Lung (tissue), 12 donors: ENCODE results near the gene HMGA1. TPM values are rescaled to one million over a fixed set of nuclear protein-coding genes. Genes with fewer than 3 reads are reported as not detected.

Experiments
- ATAC-seq: fragments of 200-7000 bp; cut with Tn5 transposase; one replicate; pipeline ENCODE4 v1.9.1; 2020; ENCODE audit warnings: moderate number of reproducible peaks; ENCODE audit not compliant: insufficient read depth, low FRiP score
- DNase-seq, 3 donors: peaks; one replicate each; pipeline ENCODE4 v3.0.0-alpha.2; 2013 to 2017
- H3K27ac ChIP-seq, 2 donors: one replicate each; pipeline ENCODE4 v1.5.1; 2013; ENCODE audit warnings: mild to moderate bottlenecking in 2 of 2, moderate library complexity in 2 of 2, control low read depth in 1 of 2, inconsistent platforms in 1 of 2, low read depth in 1 of 2, low read length in 1 of 2
- H3K27me3 ChIP-seq, 3 donors: one replicate each; pipeline ENCODE4 v1.5.1; 2013; ENCODE audit warnings: low read length in 2 of 3; ENCODE audit not compliant: control insufficient read depth in 3 of 3, insufficient read depth in 3 of 3
- H3K36me3 ChIP-seq, 4 donors: one replicate each; pipeline ENCODE4 v1.5.1; 2013; ENCODE audit warnings: low read length in 4 of 4, mild to moderate bottlenecking in 1 of 4, moderate library complexity in 1 of 4; ENCODE audit not compliant: control insufficient read depth in 4 of 4, insufficient read depth in 4 of 4
- H3K4me1 ChIP-seq, 5 donors: one replicate each; pipeline ENCODE4 v1.5.1; 2013; ENCODE audit warnings: low read length in 5 of 5, mild to moderate bottlenecking in 2 of 5, moderate library complexity in 1 of 5; ENCODE audit not compliant: control insufficient read depth in 5 of 5, insufficient read depth in 5 of 5
- H3K4me3 ChIP-seq: one replicate; pipeline ENCODE4 v1.5.1; 2013; ENCODE audit warnings: mild to moderate bottlenecking, control low read depth, moderate library complexity
- H3K9ac ChIP-seq, 2 donors: one replicate each; pipeline ENCODE4 v1.5.1; 2013; ENCODE audit warnings: low read length in 2 of 2, control low read depth in 1 of 2; ENCODE audit not compliant: insufficient read depth in 1 of 2
- H3K9me3 ChIP-seq, 4 donors: one replicate each; pipeline ENCODE4 v1.5.1; 2013; ENCODE audit warnings: low read length in 3 of 4, mild to moderate bottlenecking in 1 of 4, moderate library complexity in 1 of 4; ENCODE audit not compliant: control insufficient read depth in 4 of 4, insufficient read depth in 3 of 4
- WGBS, 2 donors: extraction: QIAGEN DNeasy Blood & Tissue Kit; methylation state at CpG; one replicate each; pipeline ENCODE4 v1.1.7; 2013; 5-methylcytosine and 5-hydroxymethylcytosine counted together
- polyA plus RNA-seq, 2 donors: library from polyadenylated mRNA; stranded (reverse); fragments of 200-250 nt; gene quantifications; one replicate each; pipeline ENCODE4 v1.2.1, GENCODE V29; 2013
- total RNA-seq, 2 donors: library from RNA; depleted of rRNA in 1 of 2; stranded (reverse); fragments of >200 nt in 1 of 2; gene quantifications; one replicate each; pipeline ENCODE4 v1.2.1, GENCODE V29; 2014 to 2021
- TF ChIP-seq, protein P1 (sequence below): IDR thresholded peaks from 2 replicates; pipeline ENCODE4 v1.5.1; 2012; ENCODE audit warnings: mild to moderate bottlenecking; ENCODE audit errors: control extremely low read depth, extremely low read depth
- donor health status: control.
- donor health status: control.
- donor health status: Bipolar disorder and iron deficiency.
- donor health status: healthy.
- donor health status: DM: yes; HTN: yes; CAD: no.

Gene HMGA1
- total and polyA plus RNA-seq, 4 donors = 47.9 to 102 (median 96.9) TPM

DNA sequence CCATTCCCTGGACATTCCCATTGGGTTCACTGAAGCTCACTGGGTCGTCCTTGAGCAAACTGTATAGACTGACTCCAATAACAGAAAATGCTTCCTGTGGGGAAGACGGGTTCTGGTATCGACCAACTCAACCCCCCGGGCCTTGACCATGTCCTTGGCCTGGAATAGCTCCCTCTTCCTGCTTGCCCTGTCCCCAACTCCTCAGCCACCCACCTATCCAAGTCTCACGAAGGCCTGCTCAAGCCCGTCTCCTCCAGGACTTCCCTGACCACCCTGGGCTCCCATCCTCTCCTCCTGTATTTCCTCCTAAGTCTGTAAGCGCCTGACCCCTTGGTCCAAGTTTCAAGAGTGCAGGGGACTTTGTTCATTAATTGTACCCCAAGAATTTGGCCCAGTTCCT, 2.8 kb upstream of the HMGA1 start:
- Histone ChIP-seq H3K36me3 (no peaks in the 10 kb centered on the region), H3K4me1 (peaks cover 0 to 19% (median 8%) of the 10 kb centered on the region in 5 donors), H3K4me3 (no peak overlapping the region), H3K9ac (no peak overlapping the region), H3K27ac (no peak overlapping the region), H3K9me3 (no peaks in the 10 kb centered on the region), H3K27me3 (no peaks in the 10 kb centered on the region)
- whole genome bisulfite sequencing, 2 donors = 93 to 96% methylated on average over 7 of the region's 7 CpGs
- no peak for ATAC-seq
- TF ChIP-seq, protein P1, sequence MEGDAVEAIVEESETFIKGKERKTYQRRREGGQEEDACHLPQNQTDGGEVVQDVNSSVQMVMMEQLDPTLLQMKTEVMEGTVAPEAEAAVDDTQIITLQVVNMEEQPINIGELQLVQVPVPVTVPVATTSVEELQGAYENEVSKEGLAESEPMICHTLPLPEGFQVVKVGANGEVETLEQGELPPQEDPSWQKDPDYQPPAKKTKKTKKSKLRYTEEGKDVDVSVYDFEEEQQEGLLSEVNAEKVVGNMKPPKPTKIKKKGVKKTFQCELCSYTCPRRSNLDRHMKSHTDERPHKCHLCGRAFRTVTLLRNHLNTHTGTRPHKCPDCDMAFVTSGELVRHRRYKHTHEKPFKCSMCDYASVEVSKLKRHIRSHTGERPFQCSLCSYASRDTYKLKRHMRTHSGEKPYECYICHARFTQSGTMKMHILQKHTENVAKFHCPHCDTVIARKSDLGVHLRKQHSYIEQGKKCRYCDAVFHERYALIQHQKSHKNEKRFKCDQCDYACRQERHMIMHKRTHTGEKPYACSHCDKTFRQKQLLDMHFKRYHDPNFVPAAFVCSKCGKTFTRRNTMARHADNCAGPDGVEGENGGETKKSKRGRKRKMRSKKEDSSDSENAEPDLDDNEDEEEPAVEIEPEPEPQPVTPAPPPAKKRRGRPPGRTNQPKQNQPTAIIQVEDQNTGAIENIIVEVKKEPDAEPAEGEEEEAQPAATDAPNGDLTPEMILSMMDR = no peak
- no peak for DNase-seq

DNA sequence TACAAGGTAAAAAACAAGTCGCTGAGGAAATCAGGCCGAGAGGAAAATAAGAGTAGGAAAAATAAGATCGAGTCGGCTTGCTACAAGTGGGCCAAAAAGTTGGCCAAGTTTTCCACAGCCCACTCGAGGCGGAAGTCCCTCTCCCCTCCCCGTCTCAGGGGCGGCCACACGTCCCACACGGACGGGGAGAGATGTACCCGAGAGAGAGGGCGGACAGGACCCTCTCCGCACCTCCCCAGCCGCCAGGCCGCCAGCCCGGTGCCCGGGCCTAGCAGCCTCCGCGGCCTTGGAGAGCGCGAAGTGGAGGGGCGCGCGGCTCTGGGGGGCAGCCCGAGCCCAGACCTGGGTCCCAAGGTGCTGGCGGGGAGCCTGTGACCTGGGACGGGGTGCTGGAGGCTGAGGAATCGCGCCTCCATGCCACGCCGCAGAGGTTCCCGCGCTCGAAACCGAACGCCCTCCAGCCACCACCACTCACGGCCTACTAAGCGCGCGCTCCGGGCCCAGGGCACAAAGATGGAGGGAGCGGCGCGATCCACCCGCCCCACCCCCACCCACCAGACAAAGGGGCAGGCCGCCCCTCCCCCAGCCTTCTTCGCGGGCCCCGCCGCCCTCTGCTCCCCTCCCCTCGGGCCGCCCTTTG, 1.9 kb upstream of the HMGA1 start:
- Histone ChIP-seq H3K27me3 (no peaks in the 10 kb centered on the region), H3K9me3 (no peaks in the 10 kb centered on the region), H3K9ac (peak overlapping the region in 1 of 2 donors; percentile 25), H3K4me1 (peaks cover 0 to 20% (median 8%) of the 10 kb centered on the region in 5 donors), H3K36me3 (no peaks in the 10 kb centered on the region), H3K4me3 (no peak overlapping the region), H3K27ac (peak overlapping the region in 1 of 2 donors; percentile 74)
- DNase-seq = no peak
- 75 to 79% methylated on average over 48 to 53 of the region's 53 CpGs for WGBS, 2 donors
- no peak for ATAC-seq
- TF ChIP-seq, protein P1 = no peak

DNA sequence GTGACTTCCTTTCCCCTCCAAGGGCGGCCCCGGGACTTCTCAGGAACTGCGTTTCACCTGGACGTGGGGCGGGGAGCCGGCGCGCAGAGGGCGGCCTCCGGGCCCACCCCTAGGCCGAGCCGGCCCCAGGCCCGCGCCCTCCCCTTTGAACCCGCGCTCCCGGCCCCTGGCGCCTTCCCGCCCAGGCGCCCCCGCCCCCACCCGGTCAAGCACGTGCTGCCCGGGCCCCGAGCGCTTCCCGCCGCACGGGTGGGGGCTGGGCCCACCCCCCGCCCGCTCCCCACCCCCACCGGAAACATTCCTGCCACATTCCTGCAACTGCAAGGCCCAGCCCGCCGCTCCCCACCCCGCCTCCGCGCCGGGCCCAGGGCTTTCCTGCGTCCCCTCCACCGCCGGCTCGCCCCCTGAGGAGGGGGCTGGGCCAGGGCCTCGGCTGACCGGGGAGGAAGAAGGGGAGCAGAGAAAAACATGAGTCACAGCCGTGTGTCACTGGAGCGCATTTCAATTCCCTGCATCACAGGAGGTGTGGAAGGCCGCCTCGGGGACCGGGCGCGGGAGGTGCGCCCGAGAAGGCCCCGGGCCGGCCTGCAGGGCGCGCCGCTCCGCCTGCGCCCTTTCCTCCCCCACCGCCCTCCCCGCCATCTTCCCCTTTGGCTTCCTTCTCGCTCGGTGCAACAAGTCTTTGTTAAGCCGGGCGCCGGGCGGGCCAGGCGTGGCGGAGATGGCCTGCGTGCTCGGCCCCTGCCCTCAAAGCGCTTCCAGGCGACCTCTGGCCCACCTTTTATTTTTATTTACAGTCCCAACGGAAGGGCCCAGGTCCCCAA, 1.2 kb upstream of the HMGA1 start:
- ATAC-seq (peak; percentile 51), DNase-seq (peak; percentile 61 to 84 (median 79))
- H3K27ac ChIP-seq = peak overlapping the region; percentile 21 to 94
- no peaks in the 10 kb centered on the region for H3K27me3 ChIP-seq
- TF ChIP-seq, protein P1 = no peak
- no peaks in the 10 kb centered on the region for H3K9me3 ChIP-seq
- peak overlapping the region; percentile 0 for H3K4me3 ChIP-seq
- H3K36me3 ChIP-seq = peaks cover 0 to 1% (median 0%) of the 10 kb centered on the region in 4 donors
- peak overlapping the region; percentile 19 to 49 for H3K9ac ChIP-seq
- peaks cover 0 to 20% (median 8%) of the 10 kb centered on the region in 5 donors for H3K4me1 ChIP-seq
- 3 to 9% methylated on average over 30 to 75 of the region's 75 CpGs for WGBS, 2 donors
